HG03342 (cell line): Measurements from ENCODE around the gene LAMB3.
"Not testable (repeated sequence)": the region's sequence is repeated elsewhere in the genome, so short reads cannot be mapped to it uniquely, and the experiment has no call there.

Experiments used
- ATAC-seq: cut with Tn5 transposase; IDR thresholded peaks from one replicate; pipeline ENCODE4 v1.9.1; 2021; ENCODE audit warnings: mild to moderate bottlenecking, moderate library complexity; ENCODE audit not compliant: unreplicated experiment

LAMB3 gene

DNA sequence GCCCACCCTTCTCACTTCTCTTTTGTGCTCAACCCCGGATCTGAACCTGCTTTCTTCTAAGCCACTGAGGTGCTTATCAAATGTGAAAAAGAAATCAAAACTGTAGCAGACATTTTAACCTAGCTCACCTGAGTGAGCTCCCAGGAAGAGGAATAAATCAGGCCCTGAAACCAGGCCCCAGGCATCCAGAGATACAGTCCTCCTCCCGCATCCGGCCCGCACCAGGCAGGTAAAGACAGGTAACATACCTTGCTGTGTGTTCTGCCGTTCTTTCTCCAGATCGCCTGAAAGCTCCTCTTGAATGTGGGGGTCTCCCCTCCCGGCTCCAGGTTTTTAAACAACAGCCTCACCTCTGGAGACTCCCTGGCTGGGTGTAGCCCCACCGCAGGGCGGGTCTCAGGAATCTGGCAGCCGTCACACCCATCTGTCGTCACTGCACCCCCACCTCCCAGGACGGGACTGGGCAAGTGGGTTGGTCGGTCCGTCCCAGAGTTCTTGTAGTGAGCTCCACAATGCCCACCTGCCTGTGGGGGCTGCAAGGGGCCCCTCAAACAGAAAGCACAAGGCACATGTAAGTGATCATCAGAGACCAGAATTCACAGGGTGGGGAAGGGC, at the start of gene LAMB3:
TSS of gene LAMB3 (minus strand) at position 305 of the 615 bp plus-strand sequence. CDS start 1,481 bp downstream, outside the sequence.
- no peak for ATAC-seq

DNA sequence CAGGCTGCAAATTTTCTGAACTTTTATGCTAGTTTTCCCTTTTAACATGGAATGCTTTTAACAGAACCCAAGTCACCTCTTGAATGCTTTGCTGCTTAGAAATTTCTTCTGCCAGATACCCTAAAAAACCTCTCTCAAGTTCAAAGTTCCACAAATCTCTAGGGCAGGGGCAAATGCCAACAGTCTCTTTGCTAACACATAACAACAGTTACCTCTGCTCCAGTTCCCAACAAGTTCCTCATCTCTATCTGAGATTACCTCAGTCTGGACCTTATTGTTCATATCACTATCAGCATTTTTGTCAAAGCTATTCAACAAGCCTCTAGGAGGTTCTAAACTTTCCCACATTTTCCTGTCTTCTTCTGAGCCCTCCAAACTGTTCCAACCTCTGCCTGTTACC, 48.5 kb upstream of the LAMB3 start:
- ATAC-seq, result not testable (repeated sequence)

DNA sequence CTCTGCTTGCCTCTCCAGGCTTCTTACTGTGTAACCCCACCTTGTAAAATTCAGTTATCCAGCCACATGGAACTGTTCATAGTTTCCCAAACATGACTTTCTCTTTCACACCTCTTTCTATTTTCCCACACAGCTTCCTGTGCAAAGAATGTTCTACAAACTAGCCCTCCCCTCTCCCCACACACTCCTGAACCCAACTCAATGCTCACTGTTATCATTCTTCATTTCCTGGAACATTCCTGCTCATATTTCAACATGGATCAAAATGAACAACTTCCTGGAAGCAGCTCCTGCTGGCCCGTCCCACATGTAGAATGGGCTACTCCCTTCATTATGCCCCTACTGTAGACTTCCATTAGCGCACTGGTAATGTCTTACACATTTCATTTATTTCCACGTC, 44.9 kb upstream of the LAMB3 start:
- ATAC-seq, result no peak

DNA sequence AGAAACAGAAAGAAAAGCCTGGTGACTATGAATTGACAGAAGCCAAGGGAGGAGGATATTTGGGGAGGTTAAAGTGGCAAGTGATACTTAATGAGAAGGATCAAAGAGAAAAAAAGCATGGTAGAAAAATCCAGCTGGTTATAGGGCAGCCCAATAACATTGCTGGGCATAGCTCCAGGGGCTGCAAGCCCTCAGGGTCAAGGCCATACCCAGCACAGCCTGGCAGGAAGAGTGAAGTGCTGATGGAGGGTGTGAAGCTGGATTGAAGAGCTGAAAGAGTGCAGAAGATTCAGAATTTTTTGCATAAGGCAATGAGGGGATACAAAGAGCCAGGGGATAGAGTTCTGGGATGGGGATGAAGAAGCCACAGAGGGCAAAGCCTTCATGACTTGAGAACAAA, 44.4 kb upstream of the LAMB3 start:
- ATAC-seq, result no peak

DNA sequence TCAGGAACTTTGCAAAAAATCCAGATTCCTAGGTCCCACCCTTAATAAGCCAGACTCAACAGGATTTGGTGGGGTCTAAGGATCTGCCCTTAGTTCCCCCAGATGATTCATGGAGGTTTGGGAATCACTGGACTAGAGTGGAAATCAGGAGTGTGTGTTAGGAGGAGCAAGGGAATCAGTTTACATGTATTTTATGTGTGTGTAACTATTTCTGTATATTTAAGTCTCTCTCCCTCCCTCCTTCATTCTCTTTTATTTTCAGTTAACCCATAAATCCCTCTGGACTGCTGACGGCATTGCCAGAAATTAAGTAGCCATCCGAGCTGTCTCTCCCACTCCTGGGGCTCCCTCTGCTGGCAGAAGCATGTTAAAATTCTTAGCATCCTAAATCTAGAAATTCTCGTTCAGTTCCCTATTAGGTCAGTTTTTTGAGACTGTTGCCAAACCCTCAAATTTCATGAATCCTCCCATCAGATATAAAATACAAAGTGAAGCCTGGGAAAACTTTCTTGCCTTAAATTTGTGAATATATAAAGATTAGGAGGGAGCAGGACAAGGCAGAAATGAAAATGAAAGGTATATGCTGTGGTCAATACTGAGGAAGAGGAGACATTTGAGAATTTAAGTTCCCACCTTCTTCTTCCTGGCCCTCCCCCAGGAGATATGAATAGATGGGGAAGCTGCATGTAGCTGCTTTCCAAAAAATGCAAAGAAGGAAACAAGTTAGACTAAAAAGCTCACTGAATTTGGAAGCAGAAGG, 40.7 kb upstream of the LAMB3 start:
- ATAC-seq, result peak; percentile 74

DNA sequence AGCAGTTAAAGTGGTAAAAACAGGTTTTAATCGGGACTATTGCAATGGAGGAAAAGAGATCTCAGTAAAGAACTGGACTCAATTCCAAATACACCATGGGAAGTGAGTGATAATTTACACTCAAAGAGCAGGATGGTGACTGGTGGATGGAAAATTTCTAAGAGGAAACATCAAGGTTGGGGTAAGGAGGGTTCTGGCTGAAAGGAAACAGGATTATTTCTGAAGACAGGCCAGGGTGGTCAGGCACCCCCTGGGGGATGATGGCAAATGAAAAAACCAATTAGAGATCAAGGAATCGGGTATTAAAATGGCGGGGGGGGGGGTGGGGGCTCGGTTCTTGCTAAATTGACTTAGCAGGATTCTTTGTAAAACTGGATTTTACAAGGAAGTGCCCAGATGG, 40.1 kb upstream of the LAMB3 start:
- no peak for ATAC-seq

DNA sequence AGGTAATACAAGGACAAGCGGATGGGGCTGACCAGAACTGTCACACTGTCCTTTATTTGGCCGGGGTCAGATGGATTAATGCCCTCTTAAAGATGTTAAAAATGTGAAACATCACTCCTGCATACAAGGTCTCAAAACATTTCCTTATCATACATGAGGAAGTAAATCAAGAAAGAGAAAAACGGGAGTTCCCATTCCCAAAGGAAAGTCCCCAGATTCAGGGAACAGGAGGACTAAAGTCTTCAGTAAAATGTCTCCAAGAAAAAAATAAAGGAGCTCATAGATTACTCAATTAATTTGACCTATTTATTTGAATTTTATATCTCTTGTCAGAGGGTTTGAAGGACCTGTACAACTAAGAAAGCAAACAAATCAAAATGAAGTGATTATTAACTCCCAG, 39.0 kb upstream of the LAMB3 start:
- ATAC-seq, result no peak

DNA sequence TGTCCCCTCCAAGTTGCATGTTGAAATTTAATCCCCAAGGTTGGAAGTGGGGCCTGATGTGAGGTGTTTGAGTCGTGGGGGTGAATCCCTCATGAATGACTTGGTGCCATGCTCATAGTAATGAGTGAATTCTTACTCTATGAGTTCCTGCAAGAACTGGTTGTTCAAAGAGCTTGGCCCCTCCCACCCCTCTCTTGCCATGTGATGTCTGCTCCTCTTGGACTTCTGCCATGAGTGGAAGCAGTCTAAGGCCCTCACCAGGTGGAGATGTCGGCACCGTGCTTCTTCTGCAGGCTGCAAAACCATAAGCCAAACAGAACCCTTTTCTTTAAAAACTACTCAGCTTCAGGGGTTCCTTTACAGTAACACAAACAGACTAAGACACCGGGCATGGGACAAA, 37.3 kb upstream of the LAMB3 start:
- no peak for ATAC-seq

DNA sequence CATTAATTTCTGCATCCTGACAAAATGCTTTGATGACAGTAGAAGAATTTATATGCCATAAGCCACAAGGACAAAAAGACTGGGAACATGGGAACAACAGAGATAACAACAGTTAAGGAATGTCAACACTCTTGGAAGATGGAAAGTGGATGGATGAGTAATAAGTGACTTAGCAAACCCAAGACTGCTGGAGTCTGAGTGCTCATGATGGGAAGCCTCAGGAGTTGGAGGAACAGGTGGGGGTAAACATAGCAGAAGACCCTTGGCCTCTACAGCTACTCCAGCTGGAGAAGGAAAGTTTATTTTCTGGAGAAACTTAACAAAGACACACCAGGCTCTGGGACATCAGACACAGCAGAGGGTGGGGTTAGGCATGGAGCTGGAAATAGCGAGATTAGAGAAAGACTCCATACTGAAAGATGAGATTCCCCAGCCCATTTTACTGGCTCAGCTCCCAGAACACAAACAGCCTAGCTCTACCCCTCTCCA, 36.6 kb upstream of the LAMB3 start:
- no peak for ATAC-seq

DNA sequence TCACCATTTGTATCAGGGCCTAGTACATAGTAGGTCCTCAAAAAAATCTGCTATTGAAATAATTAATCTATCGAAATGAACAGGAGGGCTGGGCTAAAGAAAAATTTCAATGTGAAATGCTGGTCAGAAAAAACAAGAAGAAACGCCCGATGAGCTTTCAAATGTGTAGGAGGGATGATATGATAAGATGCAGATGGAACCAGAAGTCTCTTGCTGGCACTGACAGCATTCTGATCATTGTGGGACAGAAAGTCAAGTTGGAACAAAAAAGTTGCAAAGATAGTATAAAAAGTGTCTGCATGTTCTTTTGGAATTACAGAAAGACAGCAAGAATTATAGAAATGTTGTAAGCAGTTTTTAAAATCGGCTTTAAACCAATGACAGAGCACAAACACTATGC, 34.1 kb upstream of the LAMB3 start:
- ATAC-seq, result no peak

DNA sequence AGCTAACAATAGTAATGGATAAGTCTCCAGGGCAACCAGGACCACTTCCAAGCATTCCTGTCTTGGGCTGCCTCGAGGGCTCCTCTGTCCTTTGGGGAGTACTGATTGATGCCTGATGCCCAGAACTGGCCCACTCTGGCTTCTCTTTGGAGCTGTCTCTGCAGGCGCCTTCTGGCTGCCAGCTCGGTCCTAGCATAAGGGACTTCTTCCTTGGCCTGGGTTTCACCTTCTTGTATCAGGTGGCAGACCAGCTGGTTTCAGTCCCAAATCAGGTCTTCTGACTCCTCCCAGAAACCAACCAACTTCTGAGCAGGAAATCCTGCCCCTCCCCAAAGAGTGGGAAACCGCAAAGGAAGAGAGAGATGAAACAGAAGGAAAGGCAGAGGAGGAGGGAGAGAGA, 33.6 kb upstream of the LAMB3 start:
- no peak for ATAC-seq

DNA sequence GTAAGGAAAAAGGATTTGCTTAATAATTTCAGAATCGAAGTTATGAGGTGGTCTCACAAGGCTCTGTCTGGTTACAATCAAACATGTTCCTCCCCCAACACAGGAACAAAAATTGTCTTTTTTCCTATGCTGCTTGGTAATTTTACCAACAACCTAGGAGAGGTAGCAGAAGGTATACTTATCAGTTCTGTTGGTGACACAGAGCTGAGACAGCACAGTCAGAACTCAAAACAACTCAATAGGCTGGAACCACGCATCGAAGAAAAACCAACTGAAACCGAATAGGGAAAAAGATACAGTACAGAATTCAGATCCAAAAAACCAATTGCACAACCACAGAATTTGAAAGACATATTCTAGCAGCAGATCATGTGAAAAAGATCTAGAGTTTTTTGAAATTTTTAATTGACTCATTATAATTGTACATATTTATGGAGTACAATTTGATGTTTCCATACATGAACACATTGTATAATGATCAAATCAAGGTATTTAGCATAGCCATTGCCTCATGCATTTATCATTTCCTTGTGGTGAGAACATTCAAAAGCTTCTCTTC, 26.8 kb upstream of the LAMB3 start:
- ATAC-seq, result no peak

DNA sequence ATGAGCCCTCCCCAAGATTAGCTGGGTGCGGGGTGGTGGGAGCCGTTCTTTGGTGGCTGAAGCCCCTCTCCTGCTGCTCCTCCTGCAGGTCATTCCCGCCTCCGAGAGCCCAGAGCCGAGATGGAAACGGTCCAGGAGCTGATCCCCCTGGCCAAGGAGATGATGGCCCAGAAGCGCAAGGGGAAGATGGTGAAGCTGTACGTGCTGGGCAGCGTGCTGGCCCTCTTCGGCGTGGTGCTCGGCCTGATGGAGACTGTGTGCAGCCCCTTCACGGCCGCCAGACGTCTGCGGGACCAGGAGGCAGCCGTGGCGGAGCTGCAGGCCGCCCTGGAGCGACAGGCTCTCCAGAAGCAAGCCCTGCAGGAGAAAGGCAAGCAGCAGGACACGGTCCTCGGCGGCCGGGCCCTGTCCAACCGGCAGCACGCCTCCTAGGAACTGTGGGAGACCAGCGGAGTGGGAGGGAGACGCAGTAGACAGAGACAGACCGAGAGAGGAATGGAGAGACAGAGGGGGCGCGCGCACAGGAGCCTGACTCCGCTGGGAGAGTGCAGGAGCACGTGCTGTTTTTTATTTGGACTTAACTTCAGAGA, 23.4 kb upstream of the LAMB3 start:
- ATAC-seq, result no peak

DNA sequence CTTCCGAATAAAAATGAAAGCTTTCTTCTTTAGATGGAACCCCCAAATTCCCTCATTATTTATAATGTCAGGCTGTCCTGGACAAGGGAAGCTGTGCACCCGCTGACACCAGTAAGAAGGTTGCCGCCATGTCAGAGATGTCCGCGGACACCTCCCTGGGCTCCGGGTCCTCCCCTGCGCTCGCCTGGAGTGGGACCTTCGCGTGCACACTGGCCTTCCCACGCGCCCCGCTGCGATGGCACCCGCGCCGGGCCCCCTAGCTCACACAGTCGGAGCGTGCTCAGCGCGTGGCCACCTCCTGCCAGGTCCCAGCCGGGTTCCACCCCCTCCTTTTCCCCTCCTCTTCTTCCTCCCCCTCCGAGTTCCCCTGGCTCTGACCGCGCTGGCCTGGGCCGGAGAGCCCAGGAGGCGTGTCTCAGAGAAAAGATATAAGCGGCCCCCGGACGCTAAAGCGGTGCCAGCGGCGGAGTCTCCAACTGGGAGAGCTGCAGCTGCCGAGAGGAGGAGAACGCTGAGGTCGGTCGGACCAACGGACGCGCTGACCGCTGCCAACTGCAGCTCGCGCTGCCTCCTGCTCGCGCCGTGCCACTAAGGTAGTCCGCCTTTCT, 22.8 kb upstream of the LAMB3 start, which contains the start of gene G0S2:
TSS of gene G0S2 (plus strand) at position 456 of the 608 bp plus-strand sequence. CDS start 273 bp downstream, outside the sequence.
- ATAC-seq, result no peak

DNA sequence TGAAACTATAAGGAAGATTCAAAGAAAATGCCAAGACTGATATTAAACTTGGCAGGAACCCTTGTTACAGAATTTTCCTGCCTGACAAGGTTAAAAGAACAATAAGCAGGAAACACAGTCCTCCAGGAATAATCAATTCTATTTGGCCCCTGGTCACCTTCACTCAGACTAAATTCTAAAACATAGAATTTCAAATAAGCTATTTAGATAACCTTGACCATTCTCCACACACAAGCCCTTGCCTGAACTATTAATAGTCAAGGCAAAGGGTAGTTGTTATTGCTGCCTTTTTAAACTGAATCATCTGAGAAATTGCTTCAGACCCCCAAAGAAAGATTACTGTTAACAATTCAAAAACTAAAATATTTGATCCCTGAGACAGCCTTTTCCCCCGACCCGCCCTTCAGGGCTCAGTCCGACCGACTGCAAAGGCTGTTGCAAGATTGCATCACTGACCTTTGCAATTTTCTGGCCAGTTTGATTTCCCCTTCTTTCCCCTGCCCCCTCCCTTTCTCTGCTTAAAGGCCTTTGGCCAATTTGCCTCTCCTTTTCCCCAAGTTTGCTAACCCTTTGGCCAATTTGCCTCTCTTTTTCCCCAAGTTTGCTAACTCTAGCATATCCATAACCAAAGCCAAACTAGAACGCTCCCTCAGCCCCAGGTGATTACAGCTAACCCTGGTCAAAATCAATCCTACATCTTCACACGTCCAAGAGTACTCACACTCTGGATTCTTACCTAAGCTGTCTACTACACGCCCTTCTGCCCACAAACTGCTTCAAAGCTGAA, 21.6 kb upstream of the LAMB3 start:
- no peak for ATAC-seq

DNA sequence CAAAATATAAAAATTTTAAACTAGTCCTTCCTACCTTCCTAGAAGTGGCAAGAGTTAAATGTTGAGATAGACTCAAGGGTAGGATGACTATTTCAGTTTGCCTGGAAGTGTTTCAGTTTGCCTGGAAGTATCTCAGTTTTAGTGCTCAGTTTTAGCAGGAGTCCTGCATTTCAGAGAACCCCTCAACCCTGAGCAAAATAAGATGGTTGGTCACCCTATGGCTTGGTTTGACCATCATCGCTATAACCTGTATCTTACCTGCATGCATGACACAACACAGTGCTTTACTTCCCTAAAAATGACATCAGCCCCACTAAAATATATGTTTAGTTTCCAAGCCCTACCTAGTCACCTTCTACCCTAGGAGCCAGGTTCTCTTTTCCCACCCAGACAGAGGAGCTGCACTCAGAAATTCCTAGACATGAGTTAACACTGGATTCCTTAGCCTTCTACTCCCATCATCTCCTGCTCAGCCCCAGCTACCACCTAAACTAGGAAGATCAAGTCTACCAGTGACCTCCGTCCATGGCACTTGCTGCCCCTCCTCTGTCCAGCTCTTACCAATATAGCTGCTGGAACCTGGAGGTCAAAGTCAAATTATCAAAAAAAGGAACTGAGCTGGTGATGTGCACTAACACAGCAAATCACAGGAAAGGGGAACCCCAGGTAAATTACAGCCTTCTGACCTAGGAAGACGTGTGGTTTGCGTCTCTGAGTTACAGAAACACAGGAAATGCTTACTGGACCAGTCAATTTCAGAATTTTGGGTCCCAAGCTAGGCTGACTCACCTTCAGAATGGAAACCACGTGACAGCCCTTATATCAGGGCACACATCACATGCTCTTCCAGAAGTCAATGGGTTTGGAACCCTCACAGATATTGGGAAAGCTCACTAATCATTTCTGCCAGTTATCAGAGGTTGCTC, 20.7 kb upstream of the LAMB3 start:
- ATAC-seq, result peak; percentile 93

DNA sequence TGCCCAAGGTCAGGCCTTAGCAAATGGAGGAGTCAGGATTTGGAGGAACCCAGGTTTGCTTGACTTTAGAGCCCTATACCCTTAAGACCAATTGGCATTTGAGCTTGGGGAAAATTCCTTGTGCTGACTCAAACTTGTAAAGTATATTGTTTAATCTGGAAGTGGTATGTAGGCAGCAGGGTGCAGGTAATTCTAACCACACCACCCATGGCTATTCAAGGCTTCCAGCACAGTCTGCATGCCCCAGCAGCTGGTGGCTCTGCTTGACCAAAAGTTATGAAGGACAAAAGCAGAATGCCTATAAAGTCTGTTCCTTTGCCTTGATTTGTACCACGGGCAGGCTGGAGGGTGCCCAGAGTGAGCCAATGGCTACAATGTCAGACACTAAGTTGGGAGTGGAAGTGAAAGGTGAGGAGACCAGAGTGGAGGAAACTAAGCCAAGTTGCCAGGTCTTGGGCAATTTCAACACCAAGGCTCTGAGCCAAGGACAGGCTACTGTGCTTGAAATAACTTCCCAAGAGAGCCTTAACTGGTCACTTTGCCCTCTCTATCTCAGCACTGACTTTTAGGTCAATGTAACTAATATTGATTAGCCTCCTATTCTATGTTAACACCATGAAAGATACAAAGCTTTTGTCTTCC, 18.3 kb upstream of the LAMB3 start:
- ATAC-seq, result no peak

DNA sequence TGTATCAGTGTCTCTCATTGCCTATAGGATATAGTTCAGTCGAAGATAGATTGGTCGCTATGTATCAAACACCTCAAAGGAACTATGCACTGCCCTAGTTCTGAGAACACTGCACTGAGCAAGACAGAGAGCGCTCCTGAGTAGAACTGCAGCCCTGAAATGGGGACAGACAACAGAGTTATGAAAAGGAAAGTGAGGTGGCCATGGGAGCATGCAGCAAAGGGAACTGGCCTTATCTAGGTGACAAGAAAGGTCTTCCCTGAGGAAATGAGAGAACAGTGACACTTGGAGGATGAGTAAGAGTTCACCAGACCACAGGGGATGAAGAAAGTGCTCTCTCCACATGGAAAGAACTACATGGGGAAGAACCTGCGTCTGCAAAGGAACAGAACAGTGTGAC, 15.5 kb upstream of the LAMB3 start:
- peak; percentile 50 for ATAC-seq

DNA sequence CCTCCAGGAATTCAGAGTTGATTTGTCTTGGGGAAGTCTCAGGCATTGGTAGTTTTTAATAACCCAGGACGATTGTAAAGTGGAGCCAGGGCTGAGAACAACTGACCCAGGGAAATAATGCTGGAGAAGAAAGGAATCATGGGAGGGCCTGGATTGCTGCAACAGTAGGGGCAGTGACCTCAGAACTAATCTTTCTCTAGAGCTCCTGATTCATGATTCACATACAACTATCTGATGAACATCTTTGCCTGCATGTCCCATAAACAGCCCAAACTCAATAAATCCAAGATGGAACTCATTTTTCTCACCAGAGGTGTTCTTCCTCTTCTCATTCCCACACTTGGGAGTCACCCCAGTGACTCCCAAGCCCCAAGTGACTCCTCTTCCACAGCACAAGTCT, 14.9 kb upstream of the LAMB3 start:
- ATAC-seq, result no peak
